Measurements from ENCODE around the gene PHAF1.
A peak's percentile ranks its signal among the peaks of the same experiment; 100 is the strongest.

The PHAF1 gene

GRCh38 chr16:67109407-67110135 is at the start of gene PHAF1:
TSS of gene PHAF1 (plus strand) at chr16:67109941. CDS start at chr16:67110176, 235 bp downstream.
- Histone ChIP-seq H3K9ac (ENCODE audit: insufficient read length) (peak within 1 kb of the TSS; percentile 86), H3K9me3 (ENCODE audit: low read depth, low read length) (no peaks in the 10 kb centered on the region), H3K4me3 (peak within 1 kb of the TSS; percentile 85), H3K27ac (no peak within 1 kb of the TSS), H3K36me3 (ENCODE audit: insufficient read depth, low read length) (no peaks in the 10 kb centered on the region)
- peak; percentile 18 for DNase-seq (ENCODE audit: low read depth, low spot score)
- no peak for TF ChIP-seq FOXP2 (optimal IDR thresholded peaks at IDR 0.05; ENCODE audit: control extremely low read depth, extremely low read length, insufficient read depth)
- TF ChIP-seq POLR2AphosphoS5 (IDR thresholded peaks at IDR 0.05; ENCODE audit: borderline replicate concordance, low read depth, low read length), result peak; percentile 84
- TF ChIP-seq EZH2 (IDR thresholded peaks at IDR 0.05), result no peak

GRCh38 chr16:67063008-67063407 is 46.7 kb upstream of the PHAF1 start:
- Histone ChIP-seq H3K36me3 (ENCODE audit: insufficient read depth, low read length) (peaks cover 17% of the 10 kb centered on the region), H3K9ac (ENCODE audit: insufficient read length) (no peak overlapping the region), H3K27ac (no peak overlapping the region), H3K4me3 (no peak overlapping the region), H3K9me3 (ENCODE audit: low read depth, low read length) (no peaks in the 10 kb centered on the region)
- no peak for DNase-seq (ENCODE audit: low read depth, low spot score)
- TF ChIP-seq EZH2 (IDR thresholded peaks at IDR 0.05), result no peak
- no peak for TF ChIP-seq FOXP2 (optimal IDR thresholded peaks at IDR 0.05; ENCODE audit: control extremely low read depth, extremely low read length, insufficient read depth)
- TF ChIP-seq POLR2AphosphoS5 (IDR thresholded peaks at IDR 0.05; ENCODE audit: borderline replicate concordance, low read depth, low read length), result no peak

- TF ChIP-seq EZH2 (IDR thresholded peaks at IDR 0.05) (no peak), FOXP2 (optimal IDR thresholded peaks at IDR 0.05; ENCODE audit: control extremely low read depth, extremely low read length, insufficient read depth) (no peak), POLR2AphosphoS5 (IDR thresholded peaks at IDR 0.05; ENCODE audit: borderline replicate concordance, low read depth, low read length) (no peak)
- Histone ChIP-seq H3K36me3 (ENCODE audit: insufficient read depth, low read length) (peaks cover 38% of the 10 kb centered on the region), H3K4me3 (no peak overlapping the region), H3K27ac (no peak overlapping the region), H3K9me3 (ENCODE audit: low read depth, low read length) (no peaks in the 10 kb centered on the region), H3K9ac (ENCODE audit: insufficient read length) (no peak overlapping the region)
- no peak for DNase-seq (ENCODE audit: low read depth, low spot score)
Observed at GRCh38 chr16:67068212-67068753, 41.5 kb upstream of the PHAF1 start.

- H3K36me3 ChIP-seq (ENCODE audit: insufficient read depth, low read length), result peaks cover 38% of the 10 kb centered on the region
- no peak for TF ChIP-seq POLR2AphosphoS5 (IDR thresholded peaks at IDR 0.05; ENCODE audit: borderline replicate concordance, low read depth, low read length)
- TF ChIP-seq EZH2 (IDR thresholded peaks at IDR 0.05), result no peak
- TF ChIP-seq FOXP2 (optimal IDR thresholded peaks at IDR 0.05; ENCODE audit: control extremely low read depth, extremely low read length, insufficient read depth), result no peak
- no peak overlapping the region for H3K4me3 ChIP-seq
- H3K9me3 ChIP-seq (ENCODE audit: low read depth, low read length), result no peaks in the 10 kb centered on the region
- no peak for DNase-seq (ENCODE audit: low read depth, low spot score)
- H3K9ac ChIP-seq (ENCODE audit: insufficient read length), result no peak overlapping the region
- no peak overlapping the region; the same call in 1 of the 2 replicates for H3K27ac ChIP-seq
Observed at GRCh38 chr16:67071476-67072048, 38.2 kb upstream of the PHAF1 start.

- no peak for TF ChIP-seq FOXP2 (optimal IDR thresholded peaks at IDR 0.05; ENCODE audit: control extremely low read depth, extremely low read length, insufficient read depth)
- no peak for TF ChIP-seq EZH2 (IDR thresholded peaks at IDR 0.05)
- TF ChIP-seq POLR2AphosphoS5 (IDR thresholded peaks at IDR 0.05; ENCODE audit: borderline replicate concordance, low read depth, low read length), result no peak
- no peak overlapping the region for H3K27ac ChIP-seq
- no peak overlapping the region for H3K4me3 ChIP-seq
- DNase-seq (ENCODE audit: low read depth, low spot score), result no peak
- no peak overlapping the region for H3K9ac ChIP-seq (ENCODE audit: insufficient read length)
- peaks cover 13% of the 10 kb centered on the region; the same call in 1 of the 2 replicates for H3K36me3 ChIP-seq (ENCODE audit: insufficient read depth, low read length)
- no peaks in the 10 kb centered on the region for H3K9me3 ChIP-seq (ENCODE audit: low read depth, low read length)
Observed at GRCh38 chr16:67075331-67075730, 34.4 kb upstream of the PHAF1 start.

GRCh38 chr16:67077871-67078270 is 31.9 kb upstream of the PHAF1 start:
- no peak overlapping the region for H3K27ac ChIP-seq
- no peak overlapping the region for H3K4me3 ChIP-seq
- H3K36me3 ChIP-seq (ENCODE audit: insufficient read depth, low read length), result peaks cover 7% of the 10 kb centered on the region; the same call in 1 of the 2 replicates
- no peak for DNase-seq (ENCODE audit: low read depth, low spot score)
- TF ChIP-seq POLR2AphosphoS5 (IDR thresholded peaks at IDR 0.05; ENCODE audit: borderline replicate concordance, low read depth, low read length), result no peak
- TF ChIP-seq EZH2 (IDR thresholded peaks at IDR 0.05), result no peak
- no peak for TF ChIP-seq FOXP2 (optimal IDR thresholded peaks at IDR 0.05; ENCODE audit: control extremely low read depth, extremely low read length, insufficient read depth)
- H3K9ac ChIP-seq (ENCODE audit: insufficient read length), result no peak overlapping the region
- H3K9me3 ChIP-seq (ENCODE audit: low read depth, low read length), result no peaks in the 10 kb centered on the region

- no peaks in the 10 kb centered on the region; the same call in 1 of the 2 replicates for H3K36me3 ChIP-seq (ENCODE audit: insufficient read depth, low read length)
- TF ChIP-seq FOXP2 (optimal IDR thresholded peaks at IDR 0.05; ENCODE audit: control extremely low read depth, extremely low read length, insufficient read depth) (no peak), POLR2AphosphoS5 (IDR thresholded peaks at IDR 0.05; ENCODE audit: borderline replicate concordance, low read depth, low read length) (no peak), EZH2 (IDR thresholded peaks at IDR 0.05) (no peak)
Observed at GRCh38 chr16:67082100-67082499, 27.6 kb upstream of the PHAF1 start.

GRCh38 chr16:67082891-67083290 is 26.9 kb upstream of the PHAF1 start:
- no peak for DNase-seq (ENCODE audit: low read depth, low spot score)
- no peaks in the 10 kb centered on the region; the same call in 1 of the 2 replicates for H3K36me3 ChIP-seq (ENCODE audit: insufficient read depth, low read length)
- no peak for TF ChIP-seq EZH2 (IDR thresholded peaks at IDR 0.05)
- TF ChIP-seq POLR2AphosphoS5 (IDR thresholded peaks at IDR 0.05; ENCODE audit: borderline replicate concordance, low read depth, low read length), result no peak
- TF ChIP-seq FOXP2 (optimal IDR thresholded peaks at IDR 0.05; ENCODE audit: control extremely low read depth, extremely low read length, insufficient read depth), result no peak
- no peak overlapping the region for H3K27ac ChIP-seq
- no peak overlapping the region for H3K4me3 ChIP-seq
- no peak overlapping the region for H3K9ac ChIP-seq (ENCODE audit: insufficient read length)
- H3K9me3 ChIP-seq (ENCODE audit: low read depth, low read length), result no peaks in the 10 kb centered on the region

More at GRCh38 chr16:67082100-67082499, 27.6 kb upstream of the PHAF1 start:
- no peaks in the 10 kb centered on the region for H3K9me3 ChIP-seq (ENCODE audit: low read depth, low read length)
- H3K9ac ChIP-seq (ENCODE audit: insufficient read length), result no peak overlapping the region
- no peak overlapping the region for H3K4me3 ChIP-seq
- no peak for DNase-seq (ENCODE audit: low read depth, low spot score)
- no peak overlapping the region for H3K27ac ChIP-seq
